Transverse colon (tissue), 4 donors: ENCODE data around the gene UBE2M. TPM values are rescaled to one million over a fixed set of nuclear protein-coding genes. Genes with fewer than 3 reads are reported as not detected.

ENCODE experiments used
- DNase-seq: peaks from one replicate; pipeline ENCODE4 v3.0.0-alpha.2; 2019
- H3K27ac ChIP-seq, 4 donors: fragments of 200-600 bp; sonication (generic); 2 replicates each; pipeline ENCODE4 v1.5.1; 2016 to 2018; ENCODE audit warnings: inconsistent platforms in 4 of 4
- H3K27me3 ChIP-seq: fragments of 200-600 bp; sonication (generic); 2 replicates; pipeline ENCODE4 v1.5.1; 2017; ENCODE audit warnings: inconsistent platforms
- H3K36me3 ChIP-seq, 4 donors: fragments of 200-600 bp; sonication (generic); 2 replicates each; pipeline ENCODE4 v1.5.1; 2017 to 2019; ENCODE audit warnings: inconsistent platforms in 4 of 4
- H3K4me1 ChIP-seq, 4 donors: fragments of 200-600 bp; sonication (generic); 2 replicates each; pipeline ENCODE4 v1.5.1; 2017 to 2020; ENCODE audit warnings: inconsistent platforms in 4 of 4
- H3K4me3 ChIP-seq, 4 donors: fragments of 200-600 bp; sonication (generic); 1 replicate in 1 of 4; 2 replicates in 3 of 4; pipeline versions ENCODE4 v1.5.1 to v1.6.1; 2017 to 2019; ENCODE audit warnings: inconsistent platforms in 4 of 4
- H3K9me3 ChIP-seq, 2 donors: fragments of 200-600 bp; sonication (generic); 2 replicates each; pipeline ENCODE4 v1.5.1; 2017 to 2019; ENCODE audit warnings: inconsistent platforms in 2 of 2
- EP300 ChIP-seq: sonication (generic); formaldehyde crosslinking; IDR thresholded peaks from one replicate; pipeline ENCODE4 v1.6.1; 2017; ENCODE audit warnings: antibody characterized with exemption, low read depth
- POLR2A ChIP-seq: fragments of 450-650 bp; IDR thresholded peaks from one replicate; pipeline ENCODE4 v1.6.1; 2016; ENCODE audit warnings: antibody characterized with exemption, mild to moderate bottlenecking, moderate library complexity
- POLR2AphosphoS5 ChIP-seq, 3 donors: sonication (generic); formaldehyde crosslinking; IDR thresholded peaks; one replicate each; pipeline ENCODE4 v1.6.1; 2016; ENCODE audit warnings: antibody characterized with exemption in 3 of 3
- WGBS, 2 donors: methylation state at CpG; one replicate each; pipeline ENCODE4 v1.1.5; 2018; ENCODE audit warnings: low coverage in 1 of 2; 5-methylcytosine and 5-hydroxymethylcytosine counted together
- in situ Hi-C, 4 donors: fragments of 200-750 bp; cut with MboI; loops; one replicate each; pipeline versions ENCODE4 v1.15.0 to v1.15.1; 2017; ENCODE audit warnings: low sequenced_read_pairs in 3 of 4, low pct_ligation_motif_present in 1 of 4, low pct_unique_long_range_greater_than_20kb in 1 of 4
- intact Hi-C: fragments of 100-400 bp; cut with DNase I; formaldehyde crosslinking; loops from one replicate; pipeline ENCODE4 v1.15.1; 2023; ENCODE audit warnings: low total_unique reads
- total RNA-seq, 4 donors: library from RNA; depleted of rRNA; stranded (reverse); fragments of >200 nt; gene quantifications; one replicate each; pipeline ENCODE4 v1.1.0, GENCODE V29; 2016
- TF ChIP-seq, protein P1 (sequence below), 5 experiments: fragments of 200-600 bp in 3 of 5; fragments of 450-650 bp in 2 of 5; sonication (generic) in 3 of 5; IDR thresholded peaks; 1 replicate in 2 of 5; 2 replicates in 3 of 5; pipeline ENCODE4 v1.5.1; 2016 to 2017; ENCODE audit warnings: antibody characterized with exemption in 5 of 5, inconsistent platforms in 3 of 5, mild to moderate bottlenecking in 2 of 5, moderate library complexity in 1 of 5

Gene UBE2M
- total RNA-seq, 4 donors from 2014 or later: 24.2 to 56.9 (median 26.7) TPM

- Histone ChIP-seq H3K27ac (peak overlapping the region; percentile 92 to 99 (median 96)), H3K4me3 (peak overlapping the region; percentile 63 to 79 (median 72)), H3K4me1 (peaks cover 19 to 25% (median 22%) of the 10 kb centered on the region in 4 donors), H3K36me3 (peaks cover 0 to 6% (median 0%) of the 10 kb centered on the region in 4 donors), H3K27me3 (no peaks in the 10 kb centered on the region), H3K9me3 (no peaks in the 10 kb centered on the region)
- in situ Hi-C loops (no loop called here), intact Hi-C loops (no loop called here)
- no peak for DNase-seq
- TF ChIP-seq, protein P1, sequence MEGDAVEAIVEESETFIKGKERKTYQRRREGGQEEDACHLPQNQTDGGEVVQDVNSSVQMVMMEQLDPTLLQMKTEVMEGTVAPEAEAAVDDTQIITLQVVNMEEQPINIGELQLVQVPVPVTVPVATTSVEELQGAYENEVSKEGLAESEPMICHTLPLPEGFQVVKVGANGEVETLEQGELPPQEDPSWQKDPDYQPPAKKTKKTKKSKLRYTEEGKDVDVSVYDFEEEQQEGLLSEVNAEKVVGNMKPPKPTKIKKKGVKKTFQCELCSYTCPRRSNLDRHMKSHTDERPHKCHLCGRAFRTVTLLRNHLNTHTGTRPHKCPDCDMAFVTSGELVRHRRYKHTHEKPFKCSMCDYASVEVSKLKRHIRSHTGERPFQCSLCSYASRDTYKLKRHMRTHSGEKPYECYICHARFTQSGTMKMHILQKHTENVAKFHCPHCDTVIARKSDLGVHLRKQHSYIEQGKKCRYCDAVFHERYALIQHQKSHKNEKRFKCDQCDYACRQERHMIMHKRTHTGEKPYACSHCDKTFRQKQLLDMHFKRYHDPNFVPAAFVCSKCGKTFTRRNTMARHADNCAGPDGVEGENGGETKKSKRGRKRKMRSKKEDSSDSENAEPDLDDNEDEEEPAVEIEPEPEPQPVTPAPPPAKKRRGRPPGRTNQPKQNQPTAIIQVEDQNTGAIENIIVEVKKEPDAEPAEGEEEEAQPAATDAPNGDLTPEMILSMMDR (IDR thresholded peaks at IDR 0.05): no peak
- TF ChIP-seq POLR2AphosphoS5 (IDR thresholded peaks at IDR 0.05) (no peak), EP300 (no peak), POLR2A (no peak)
- WGBS, 2 donors: 8% methylated on average over 7 of the region's 7 CpGs; no CpG with 5 or more reads in 1 of the 2 donors
Measured at GRCh38 chr19:58520257-58520599, 38.2 kb downstream of the UBE2M start.

- Histone ChIP-seq H3K4me3 (peak within 1 kb of the TSS; percentile 63 to 79 (median 72)), H3K27ac (peak within 1 kb of the TSS; percentile 92 to 99 (median 96)), H3K4me1 (peaks cover 21 to 27% (median 25%) of the 10 kb centered on the region in 4 donors), H3K9me3 (no peaks in the 10 kb centered on the region), H3K36me3 (peaks cover 0 to 6% (median 0%) of the 10 kb centered on the region in 4 donors), H3K27me3 (no peaks in the 10 kb centered on the region)
- WGBS, 2 donors: 1% methylated on average over 72 of the region's 87 CpGs; no CpG with 5 or more reads in 1 of the 2 donors
- in situ Hi-C loops: no loop called here
- peak; percentile 93 for DNase-seq
- intact Hi-C loops: no loop called here
- peak; percentile 63 to 82 (median 81) for TF ChIP-seq POLR2AphosphoS5 (IDR thresholded peaks at IDR 0.05)
- TF ChIP-seq, protein P1 (IDR thresholded peaks at IDR 0.05): peak; percentile 60 to 96 (median 70)
- no peak for TF ChIP-seq EP300
- TF ChIP-seq POLR2A: peak; percentile 75
Measured at GRCh38 chr19:58519355-58520256, 38.8 kb downstream of the UBE2M start, which contains the start of gene ZBTB45. Gene ZBTB45 (minus strand): TSS chr19:58519810. CDS start chr19:58517673, 2,137 bp downstream.

DNA sequence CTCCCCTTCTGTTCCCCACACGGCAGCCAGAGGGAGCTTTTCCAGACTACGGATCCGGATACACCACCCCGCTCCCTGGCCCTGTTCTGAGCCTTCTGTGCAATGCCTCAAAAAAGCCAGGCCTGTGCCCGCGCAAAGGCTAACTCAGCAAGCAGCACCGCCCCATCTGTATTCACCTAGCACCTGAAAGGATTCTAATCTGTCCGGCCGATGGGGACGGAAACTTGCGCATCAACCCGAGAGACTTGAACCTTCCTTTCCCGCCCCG, 39.4 kb downstream of the UBE2M start:
- WGBS, 2 donors: 0% methylated on average over 1 to 14 of the region's 14 CpGs
- H3K4me1 ChIP-seq: peaks cover 26 to 33% (median 29%) of the 10 kb centered on the region in 4 donors
- intact Hi-C loops: no loop called here

More for the DNA sequence above, 39.4 kb downstream of the UBE2M start:
- peak overlapping the region; percentile 63 to 79 (median 72) for H3K4me3 ChIP-seq
- H3K27ac ChIP-seq: peak overlapping the region; percentile 92 to 99 (median 96)
- H3K27me3 ChIP-seq: no peaks in the 10 kb centered on the region
- DNase-seq: peak; percentile 70
- peaks cover 0 to 6% (median 0%) of the 10 kb centered on the region in 4 donors for H3K36me3 ChIP-seq
- no peaks in the 10 kb centered on the region for H3K9me3 ChIP-seq
- no peak for TF ChIP-seq POLR2AphosphoS5 (IDR thresholded peaks at IDR 0.05)
- TF ChIP-seq, protein P1 (IDR thresholded peaks at IDR 0.05): no peak
- no peak for TF ChIP-seq EP300
- no peak for TF ChIP-seq POLR2A
- in situ Hi-C loops: no loop called here
